ENCODE results near the gene ALDH1L1.

ALDH1L1 gene

DNA sequence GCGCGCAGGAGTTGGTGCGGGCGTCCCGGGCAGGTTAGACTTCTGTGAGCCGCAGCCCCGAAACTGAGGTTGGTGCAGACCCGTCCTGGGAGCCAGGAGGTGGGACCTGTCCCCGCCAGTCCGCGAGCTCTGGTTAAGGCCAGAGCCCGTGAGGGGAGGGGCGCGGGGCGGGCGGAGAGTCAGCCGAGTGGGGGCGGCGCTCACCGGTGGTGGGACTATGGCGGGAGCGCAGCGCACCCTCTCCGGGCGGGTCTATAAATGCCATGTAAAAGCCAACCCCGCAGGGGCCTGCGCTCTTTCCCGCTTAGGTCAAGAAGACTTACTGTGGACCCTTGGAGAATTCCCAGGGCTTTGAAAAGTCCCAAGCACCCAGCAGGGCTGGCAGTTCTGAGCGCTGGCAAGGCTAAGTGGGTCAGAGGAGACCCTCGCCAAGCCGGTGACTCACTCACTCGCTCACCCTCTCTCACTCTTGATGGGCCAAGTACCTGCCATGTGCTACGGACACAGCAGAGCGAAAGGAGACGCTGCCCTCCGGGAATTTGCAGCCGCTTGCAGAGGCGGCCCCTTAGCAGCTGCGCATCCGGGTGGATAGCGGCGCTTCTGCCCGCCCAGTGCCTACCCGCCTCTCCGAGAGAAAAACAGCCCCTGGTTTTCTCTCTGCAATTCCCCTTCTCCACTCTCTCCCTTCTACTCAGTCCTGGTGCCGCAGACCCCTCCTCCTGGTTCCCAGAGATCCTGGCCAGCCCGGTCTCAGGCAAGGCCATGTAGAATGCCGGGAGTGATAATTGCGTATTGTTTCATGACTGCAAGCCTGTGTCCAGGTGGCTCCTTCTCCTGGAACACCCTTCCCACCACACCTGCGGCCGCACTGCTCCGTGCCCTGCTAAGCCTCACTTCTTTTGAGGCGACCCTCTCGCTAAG, at the start of gene ALDH1L1:
TSS of gene ALDH1L1 (minus strand) at position 110 of the 921 bp plus-strand sequence. CDS start 19,607 bp downstream, outside the sequence.
- TF ChIP-seq, protein P1, sequence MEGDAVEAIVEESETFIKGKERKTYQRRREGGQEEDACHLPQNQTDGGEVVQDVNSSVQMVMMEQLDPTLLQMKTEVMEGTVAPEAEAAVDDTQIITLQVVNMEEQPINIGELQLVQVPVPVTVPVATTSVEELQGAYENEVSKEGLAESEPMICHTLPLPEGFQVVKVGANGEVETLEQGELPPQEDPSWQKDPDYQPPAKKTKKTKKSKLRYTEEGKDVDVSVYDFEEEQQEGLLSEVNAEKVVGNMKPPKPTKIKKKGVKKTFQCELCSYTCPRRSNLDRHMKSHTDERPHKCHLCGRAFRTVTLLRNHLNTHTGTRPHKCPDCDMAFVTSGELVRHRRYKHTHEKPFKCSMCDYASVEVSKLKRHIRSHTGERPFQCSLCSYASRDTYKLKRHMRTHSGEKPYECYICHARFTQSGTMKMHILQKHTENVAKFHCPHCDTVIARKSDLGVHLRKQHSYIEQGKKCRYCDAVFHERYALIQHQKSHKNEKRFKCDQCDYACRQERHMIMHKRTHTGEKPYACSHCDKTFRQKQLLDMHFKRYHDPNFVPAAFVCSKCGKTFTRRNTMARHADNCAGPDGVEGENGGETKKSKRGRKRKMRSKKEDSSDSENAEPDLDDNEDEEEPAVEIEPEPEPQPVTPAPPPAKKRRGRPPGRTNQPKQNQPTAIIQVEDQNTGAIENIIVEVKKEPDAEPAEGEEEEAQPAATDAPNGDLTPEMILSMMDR (conservative IDR thresholded peaks at IDR 0.05) = no peak
- no peak within 1 kb of the TSS for H3K27ac ChIP-seq

DNA sequence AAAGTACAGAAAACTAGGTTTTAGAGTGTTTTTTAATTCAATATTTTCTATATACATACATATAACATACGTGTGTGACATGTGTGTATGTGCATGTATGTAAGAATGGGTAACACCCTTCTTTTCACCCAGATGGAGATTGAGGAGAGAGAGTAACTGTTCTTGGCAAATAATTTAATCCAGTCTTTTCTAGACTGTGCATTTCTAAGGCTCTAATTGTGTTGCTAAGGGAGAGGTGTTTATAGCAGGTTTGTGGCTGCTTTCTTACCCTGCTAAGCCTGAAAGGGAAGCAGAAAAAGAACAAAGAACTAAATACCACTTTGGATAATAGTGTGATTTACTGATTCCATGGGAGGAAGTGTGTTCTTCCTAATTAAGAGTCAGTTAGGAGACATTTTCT, 46.0 kb upstream of the ALDH1L1 start:
- TF ChIP-seq, protein P1 (conservative IDR thresholded peaks at IDR 0.05) = no peak
- peak overlapping the region; percentile 48 for H3K27ac ChIP-seq

DNA sequence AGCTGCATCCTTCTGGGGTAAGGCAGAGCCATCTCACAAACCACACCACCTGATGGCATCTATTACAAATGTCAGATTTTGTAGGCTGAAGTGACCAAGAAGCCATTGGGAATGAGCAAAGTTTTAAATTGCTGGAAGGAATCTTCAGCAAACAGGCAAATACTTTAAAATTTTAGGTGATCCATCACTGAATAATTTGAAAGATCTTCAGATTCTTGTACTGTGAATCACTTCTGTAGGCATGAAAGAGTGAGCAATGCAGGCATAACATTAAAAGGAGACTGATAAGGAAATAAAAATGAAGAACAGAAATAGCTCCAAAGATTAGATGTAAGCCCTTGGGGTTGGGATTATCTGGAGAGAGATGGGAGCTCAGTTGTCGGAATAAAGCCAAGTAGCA, 36.0 kb upstream of the ALDH1L1 start:
- TF ChIP-seq, protein P1 (conservative IDR thresholded peaks at IDR 0.05) = no peak
- H3K27ac ChIP-seq = no peak overlapping the region

DNA sequence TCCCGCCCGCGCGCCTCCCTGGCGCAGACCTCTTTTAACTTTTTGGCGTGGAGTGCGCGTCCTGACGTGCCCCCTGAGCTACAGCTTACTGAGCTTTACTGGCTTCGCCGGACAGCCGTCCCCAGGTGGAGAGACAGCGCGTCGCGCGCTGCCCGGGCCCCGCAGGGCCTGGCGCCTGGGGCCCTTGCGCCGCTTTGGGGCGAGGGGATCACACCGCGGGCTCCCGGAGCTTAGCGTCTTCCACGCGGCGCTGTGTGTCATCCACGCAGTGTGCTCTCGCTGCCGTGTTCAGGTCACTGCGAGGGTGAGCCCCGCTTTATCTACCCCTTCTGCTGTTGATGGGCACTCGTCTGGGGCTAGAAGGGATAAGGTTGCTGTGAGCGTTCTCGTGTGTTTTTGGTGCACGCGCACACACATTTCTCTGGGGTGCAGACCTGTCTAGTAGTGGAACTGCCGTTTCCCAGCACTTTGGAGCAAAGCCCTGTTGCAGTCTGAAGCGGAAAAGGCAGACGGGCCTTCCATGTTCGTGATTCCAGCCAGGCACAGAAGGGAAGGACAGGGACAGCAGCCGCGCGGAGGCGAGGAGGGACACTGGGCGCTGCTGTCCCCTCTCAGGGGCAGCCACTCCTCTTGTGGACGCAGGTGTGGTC, 33.1 kb upstream of the ALDH1L1 start:
- TF ChIP-seq, protein P1 (conservative IDR thresholded peaks at IDR 0.05) = peak; percentile 13; the same call in 1 of the 2 replicates
- peak overlapping the region; percentile 24; the same call in 1 of the 2 replicates for H3K27ac ChIP-seq

DNA sequence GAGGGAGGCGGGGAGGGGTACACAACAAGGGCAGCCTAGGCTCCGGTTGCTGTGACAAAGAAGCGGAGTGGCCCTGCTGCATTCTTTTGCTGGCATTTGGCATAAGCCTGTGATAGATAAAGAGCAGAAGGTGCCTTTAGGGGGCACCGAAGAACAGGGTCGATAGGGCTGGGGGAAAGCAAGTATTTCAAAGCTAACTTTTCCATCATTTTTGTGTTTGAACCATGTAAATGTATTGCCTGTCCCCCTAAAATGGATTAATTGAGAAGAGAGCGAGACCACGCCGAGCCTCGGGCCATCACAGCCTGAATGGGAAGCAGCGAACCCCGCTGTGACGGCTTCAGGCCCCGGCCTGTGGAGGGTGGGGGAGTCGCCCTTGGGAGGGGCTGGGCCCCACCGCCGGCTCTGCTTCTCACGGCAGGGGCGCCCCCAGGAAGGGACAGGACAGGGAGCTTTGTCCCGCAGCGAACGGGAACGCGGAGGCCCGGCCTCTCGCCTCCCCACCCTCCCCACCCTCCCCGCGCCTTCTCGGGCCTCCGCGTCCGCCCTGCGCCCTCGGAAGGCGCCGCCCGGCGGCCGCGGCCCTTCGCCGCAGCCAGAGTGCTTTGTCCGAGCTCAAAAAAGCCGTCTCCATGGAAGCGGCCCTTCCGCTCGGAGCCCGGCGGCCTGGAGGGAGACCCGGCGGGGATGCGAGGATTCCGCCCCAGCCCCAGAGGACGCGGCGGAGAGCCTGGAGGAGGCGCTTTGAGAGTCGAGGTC, 32.4 kb upstream of the ALDH1L1 start:
- TF ChIP-seq, protein P1 (conservative IDR thresholded peaks at IDR 0.05) = peak; percentile 77
- peak overlapping the region; percentile 24; the same call in 1 of the 2 replicates for H3K27ac ChIP-seq

DNA sequence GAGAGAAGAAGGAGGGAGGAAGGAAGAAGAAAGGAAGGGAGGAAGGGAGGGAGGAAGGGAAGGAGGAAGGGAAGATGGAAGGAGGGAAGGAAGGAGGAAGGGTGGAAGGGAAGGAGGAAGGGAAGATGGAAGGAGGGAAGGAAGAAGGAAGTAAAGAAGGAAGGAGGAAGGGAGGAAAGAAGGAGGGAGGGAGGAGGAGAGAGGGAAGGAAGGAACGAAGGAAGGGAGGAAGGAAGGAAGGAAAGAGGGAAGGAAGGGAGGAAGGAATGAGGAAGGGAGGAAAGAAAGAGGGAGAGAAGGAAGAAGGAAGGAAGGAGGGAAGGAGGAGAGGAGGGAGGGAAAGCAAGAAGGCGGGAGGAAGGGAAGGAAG, 31.8 kb upstream of the ALDH1L1 start:
- TF ChIP-seq, protein P1 (conservative IDR thresholded peaks at IDR 0.05) = no peak
- no peak overlapping the region for H3K27ac ChIP-seq

DNA sequence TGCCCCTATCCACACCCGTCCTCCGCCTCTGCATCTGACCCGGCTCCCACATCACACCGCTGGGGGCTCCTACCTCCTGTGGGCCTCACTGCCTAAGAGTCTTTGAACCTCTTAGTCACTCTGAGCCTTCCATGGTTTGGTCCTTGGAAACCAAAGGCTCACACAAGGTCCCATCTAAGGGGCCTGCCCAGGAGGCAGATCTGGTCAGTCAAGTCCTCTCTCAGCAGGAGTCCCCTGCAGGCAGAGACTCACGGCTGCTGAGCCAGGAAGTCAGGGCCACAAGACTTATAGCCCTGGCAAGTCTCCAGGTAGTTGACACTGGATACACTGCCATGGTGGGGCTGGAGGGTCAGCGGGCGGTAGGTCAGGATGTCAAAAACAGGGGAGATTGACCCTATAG, 31.2 kb upstream of the ALDH1L1 start:
- TF ChIP-seq, protein P1 (conservative IDR thresholded peaks at IDR 0.05) = no peak

More for the DNA sequence above, 31.2 kb upstream of the ALDH1L1 start:
- H3K27ac ChIP-seq = no peak overlapping the region
